DMS114 treated with DMSO at 0.1 percent for 48 hours (cell line): ENCODE data around the gene MAGI3.
"Not testable (repeated sequence)": the region's sequence is repeated elsewhere in the genome, so short reads cannot be mapped to it uniquely, and the experiment has no call there.

Experiments used
- DNase-seq: peaks from one replicate; lab custom pipeline; 2025; ENCODE audit not compliant: unreplicated experiment; lab: John Stamatoyannopoulos, UW

Gene MAGI3

DNA sequence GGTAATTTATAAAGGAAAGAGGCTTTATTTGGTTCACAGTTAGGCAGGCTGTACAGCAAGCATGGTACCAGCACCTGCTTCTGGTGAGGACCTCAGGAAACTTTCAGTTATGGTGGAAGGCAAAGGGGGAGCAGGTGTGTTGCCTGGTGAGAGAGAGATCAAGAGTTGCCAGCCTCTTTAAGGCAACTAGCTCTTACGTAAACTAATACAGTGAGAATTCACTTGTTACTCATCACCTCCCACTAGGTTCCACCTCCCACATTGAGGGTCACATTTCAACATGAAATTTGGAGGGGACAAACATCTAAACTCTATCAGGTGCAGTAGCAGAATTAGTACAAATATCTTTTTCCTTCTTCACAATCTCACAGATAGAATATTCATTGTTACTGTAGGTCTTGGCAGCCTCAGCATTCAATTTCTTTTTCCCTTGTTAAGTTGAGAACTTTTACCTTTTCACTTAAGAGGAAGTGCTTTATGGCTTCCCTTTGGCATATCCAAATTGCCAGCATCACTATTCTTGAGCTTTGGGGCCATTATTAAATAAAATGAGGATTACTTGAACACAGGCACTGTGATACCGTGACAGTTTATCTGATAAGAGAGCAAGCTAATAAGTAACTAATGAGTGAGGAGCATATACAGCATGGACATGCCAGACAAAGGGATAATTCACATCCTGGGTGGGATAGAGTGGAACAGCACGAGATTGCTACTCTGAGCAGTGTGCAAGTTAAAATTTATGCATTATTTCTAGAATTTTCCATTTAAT lies 48.4 kb downstream of the MAGI3 start:
- DNase-seq: no peak

DNA sequence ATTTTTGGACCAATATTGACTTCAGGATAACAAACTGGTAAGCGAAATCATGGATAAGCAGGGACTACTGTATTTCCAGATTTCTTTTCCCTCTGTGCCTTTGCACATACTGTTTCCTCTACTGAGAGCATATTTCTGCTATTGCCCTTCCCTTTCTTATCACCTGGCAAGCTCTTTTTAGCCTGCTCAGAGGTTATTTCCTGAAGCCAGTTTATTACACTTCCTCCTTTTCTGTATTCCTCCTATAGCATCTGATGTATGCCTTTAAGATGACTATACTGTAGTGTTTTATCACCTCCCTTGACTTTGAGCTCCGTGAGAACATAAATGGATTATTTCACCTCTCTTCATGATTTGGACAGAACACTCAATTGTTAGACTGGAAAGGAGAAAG lies 49.0 kb downstream of the MAGI3 start:
- DNase-seq: no peak

DNA sequence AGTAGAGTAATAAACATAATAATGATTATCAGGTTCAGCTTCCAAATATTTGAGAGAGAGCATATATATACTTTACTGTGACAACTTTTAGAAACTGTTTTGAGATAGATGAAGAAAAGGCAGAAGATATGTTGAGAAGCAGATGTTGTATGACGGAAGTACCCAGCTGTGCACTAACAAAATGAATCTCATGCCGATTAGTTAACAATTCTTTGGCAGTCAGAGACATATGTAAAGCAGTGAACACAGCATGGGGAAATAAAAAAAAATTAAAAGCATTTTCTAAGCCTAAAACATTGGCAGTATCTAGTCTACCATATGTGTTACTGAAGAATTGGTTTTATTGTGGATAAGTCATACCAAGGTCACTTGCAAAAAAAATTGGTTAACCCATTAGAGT lies 51.8 kb downstream of the MAGI3 start:
- DNase-seq: no peak

DNA sequence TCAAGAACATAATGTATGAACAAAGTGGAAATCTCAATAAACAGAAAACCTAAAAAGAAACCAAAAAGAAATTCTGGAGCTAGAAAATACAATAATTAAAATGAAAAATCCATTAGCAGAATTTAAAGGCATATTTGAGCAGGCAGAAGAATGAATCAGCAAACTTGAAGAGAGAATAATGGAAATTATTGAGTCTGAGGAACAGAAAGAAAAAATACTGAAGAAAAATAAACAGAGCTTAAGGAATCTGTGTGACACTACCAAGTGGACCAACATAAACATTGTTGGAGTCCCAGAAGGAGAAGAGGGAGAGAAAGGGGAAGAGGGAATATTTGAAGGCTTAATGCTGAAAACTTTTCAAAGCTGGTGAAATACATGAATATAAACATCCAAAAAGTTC lies 54.5 kb downstream of the MAGI3 start:
- no peak for DNase-seq

DNA sequence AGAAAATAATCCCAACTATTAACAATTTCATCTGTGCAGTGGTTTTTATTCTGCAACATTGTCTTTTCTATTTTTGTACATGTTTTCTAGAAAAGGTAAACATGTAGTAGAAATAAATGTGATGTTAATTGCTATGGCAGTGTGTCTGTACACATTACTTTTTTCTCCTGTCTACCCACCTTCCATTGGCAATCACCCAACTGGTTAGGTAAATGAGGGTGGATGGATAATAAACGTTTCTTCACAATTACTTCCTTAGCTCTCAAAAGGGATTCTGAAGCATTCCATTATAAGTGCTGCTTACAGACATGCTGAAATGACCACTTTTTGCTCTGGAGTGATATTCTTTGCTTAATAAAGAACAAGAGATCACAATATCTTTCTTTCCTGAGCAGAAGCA lies 61.4 kb downstream of the MAGI3 start:
- DNase-seq: no peak

DNA sequence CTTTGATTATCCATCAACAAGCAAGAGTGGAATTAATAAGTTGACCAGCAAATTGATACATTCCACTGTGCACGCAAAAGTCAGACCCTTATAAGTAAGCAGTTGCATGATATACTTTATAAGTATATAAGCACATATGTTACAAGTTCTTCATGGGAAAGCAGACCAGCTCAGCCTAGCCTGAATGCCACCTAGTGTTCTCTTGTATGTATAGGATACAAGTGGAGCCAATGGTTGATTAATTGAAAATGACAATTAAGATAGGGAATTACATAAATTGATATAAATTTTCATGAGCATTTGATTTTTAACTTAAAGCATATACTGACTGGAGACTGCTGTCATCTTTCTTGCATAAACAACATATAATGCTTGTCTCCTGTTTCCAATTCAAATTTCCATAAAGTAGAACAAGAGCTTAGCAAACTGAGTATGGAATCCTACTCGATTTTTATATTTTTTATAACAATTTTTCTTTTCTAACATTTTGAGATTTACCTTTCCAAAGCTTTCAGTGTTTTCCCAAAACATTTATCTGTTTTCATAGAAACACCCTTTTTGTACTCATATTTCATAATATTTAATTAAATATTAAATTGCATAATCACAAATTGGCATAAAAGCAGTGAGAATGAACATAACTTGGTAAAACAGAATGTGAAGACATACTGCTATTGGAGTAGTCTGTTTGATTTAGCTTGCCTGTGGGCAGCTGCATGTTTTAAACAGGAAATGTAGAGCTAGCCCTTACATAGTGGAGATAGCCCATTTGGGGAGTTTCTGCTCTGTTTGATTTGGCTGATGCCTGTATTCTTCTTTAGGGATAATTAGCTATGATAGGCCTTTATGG lies 62.8 kb downstream of the MAGI3 start:
- DNase-seq: peak; percentile 45

DNA sequence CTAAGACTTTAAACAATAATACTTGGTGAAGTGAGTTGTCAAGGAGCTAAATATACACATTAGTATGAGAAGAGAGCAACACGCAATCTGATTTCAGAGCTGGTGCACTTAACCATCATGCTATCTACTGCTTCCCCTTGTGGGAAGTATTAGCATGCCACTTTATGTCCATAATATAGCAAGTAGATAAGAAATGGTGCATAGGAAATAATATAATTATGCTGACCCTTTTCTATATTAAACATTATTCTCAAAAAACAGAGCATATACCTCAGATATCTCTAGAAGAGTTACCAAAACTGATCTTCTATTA lies 63.4 kb downstream of the MAGI3 start:
- no peak for DNase-seq

DNA sequence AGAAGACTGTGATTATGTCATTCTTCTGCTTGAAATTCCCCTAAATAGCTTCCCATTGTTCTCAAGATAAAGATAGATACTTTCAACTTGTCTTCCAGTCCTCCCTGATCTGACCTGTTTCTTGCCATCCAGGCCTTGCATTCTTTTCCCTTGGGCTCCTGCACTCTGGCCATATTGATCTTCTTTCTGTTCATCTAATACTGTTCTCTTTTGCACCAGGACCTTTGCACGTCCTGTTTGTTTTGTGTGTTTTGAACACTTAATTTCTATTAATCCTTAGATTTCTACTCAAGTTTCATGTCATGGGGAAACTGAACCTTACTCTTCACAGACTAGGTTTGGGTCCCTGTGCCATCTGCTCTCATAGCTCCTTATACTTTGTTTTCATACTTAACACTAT lies 65.1 kb downstream of the MAGI3 start:
- DNase-seq: no peak

DNA sequence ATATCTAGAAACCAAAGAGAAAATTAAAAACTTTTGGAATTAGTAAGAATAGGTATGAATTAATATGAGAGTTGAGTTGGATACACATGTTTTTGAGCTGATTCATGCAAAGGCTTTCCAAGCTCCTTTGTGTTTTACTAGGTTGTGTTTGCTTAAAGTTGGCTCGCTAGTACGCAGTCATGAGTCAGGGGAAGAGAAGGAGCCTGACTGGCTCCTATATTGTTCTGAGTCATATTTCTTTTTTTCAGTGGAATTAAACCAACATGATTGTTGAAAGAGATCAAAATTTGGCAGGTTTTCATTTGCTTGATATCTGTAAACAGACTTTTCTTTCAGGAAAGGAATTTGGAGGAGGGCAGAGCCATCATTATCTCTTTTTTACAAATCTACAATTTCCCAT lies 66.7 kb downstream of the MAGI3 start:
- DNase-seq: no peak

DNA sequence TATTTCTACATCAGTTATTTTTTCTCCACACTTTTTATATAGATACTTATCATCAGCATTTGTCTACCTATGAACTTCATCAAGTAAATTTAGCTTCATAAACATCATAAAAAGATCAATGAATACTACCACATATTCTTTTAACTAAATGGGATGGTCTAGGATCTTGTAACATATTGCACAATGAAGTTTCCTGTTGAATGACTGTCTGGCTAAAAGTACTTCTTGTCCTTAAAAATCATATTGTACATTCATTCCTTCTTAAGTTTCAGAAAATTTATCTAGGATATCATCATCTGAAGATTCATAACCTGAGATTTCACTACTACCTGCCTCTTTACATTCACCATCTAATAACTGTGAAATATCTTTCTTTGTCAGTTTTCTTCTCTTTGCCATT lies 69.0 kb downstream of the MAGI3 start:
- DNase-seq: no peak

DNA sequence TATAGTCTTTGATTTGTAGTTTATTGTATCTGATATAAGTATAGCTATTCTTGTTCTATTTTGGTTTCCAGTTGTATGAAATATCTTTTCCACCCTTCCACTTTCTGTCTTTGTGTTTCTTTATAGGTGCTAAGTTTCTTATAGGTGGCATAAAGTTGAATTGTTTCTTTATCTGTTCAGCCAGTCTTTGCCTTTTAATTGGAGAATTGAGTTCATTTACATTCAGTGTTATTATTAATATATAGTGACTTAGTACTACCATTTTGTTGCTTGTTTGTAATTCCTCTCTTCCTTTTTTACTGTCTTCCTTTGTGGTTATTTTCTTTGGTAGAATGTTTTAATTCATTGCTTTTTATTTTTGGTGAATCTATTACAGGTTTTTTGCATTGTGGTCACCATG lies 77.7 kb downstream of the MAGI3 start:
- no peak for DNase-seq

DNA sequence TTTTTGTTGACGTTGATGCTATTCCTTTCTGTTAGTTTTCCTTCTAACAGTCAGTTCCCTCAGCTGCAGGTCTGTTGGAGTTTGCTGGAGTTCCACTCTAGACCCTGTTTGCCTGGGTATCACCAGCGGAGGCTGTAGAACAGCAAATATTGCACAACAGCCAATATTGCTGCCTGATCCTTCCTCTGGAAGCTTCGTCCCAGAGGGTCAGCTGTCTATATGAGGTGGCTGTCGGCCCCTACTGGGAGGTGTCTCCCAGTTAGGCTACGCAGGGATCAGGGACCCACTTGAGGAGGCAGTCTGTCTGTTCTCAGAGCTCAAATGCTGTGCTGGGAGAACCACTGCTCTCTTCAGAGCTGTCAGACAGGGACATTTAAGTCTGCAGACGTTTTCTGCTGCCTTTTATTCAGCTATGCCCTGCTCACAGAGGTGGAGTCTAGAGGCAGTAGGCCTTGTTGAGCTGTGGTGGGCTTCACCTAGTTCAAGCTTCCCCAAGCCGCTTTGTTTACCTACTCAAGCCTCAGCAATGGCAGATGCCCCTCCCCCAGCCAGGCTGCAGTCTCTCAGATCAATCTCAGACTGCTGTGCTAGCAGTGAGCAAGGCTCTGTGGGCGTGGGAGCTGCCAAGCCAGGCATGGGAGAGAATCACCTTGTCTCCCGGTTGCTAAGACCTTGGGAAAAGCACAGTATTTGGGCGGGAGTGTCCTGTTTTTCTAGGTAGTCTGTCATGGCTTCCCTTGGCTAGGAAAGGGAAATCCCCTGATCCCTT lies 88.3 kb downstream of the MAGI3 start:
- DNase-seq: not testable (repeated sequence)

DNA sequence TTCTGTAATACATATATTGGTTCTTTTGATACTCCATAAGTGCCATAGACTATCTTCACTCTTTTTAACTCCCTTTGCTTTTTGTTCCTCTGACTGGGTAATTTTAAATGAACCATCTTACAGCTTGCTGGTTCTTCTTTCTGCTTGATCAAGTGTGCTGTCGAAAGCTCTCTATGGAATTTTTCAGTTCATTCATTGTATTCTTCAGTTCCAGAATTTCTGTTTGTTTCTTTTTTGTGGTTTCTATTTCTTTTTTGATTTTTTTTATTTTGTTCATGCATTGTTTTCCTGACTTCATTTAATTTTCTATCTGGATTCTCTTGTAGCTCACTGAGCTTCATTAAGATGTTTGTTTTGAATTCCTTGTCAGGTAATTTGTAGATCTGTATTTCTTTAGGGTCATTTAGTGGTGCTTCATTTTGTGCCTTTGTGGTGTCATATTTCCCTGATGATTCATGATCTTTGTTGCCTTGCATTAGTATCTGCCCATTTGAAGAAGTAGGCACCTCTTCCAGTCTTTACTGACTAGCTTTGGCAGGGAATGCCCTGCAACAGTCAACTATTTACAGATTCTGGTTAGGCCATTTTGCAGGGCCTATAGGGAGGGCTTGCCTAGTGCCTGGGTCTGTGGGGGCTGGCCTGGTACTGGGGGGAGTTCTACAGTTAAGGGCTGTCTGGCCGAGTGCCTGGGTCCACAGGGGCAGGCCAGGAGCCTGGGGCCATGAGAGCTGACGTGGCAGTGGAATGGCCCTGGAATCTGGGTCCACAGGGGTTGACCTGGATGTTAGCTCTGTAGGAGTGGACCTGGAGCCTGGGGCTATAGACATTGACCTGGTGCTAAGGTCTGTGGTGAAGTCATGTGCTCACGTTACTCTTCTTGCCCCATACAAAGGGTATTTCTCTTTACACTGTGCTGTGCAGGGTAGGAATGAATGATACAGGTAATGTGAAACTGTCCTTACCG lies 89.7 kb downstream of the MAGI3 start:
- DNase-seq: no peak

DNA sequence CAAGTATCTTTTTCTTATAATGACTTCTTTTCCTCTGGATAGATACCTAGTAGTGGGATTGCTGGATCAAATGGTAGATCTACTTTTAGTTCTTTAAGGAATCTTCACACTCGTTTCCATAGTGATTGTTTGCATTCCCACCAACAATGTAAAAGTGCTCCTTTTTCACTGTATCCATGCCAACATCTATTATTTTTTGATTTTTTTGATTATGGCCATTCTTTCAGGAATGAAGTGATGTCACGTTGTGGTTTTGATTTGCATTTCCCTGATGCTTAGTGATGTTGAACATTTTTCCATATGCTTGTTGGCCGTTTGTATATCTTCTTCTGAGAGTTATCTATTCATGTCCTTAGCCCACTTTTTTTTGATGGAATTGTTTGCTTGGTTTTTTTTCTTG lies 94.8 kb downstream of the MAGI3 start:
- not testable (repeated sequence) for DNase-seq

DNA sequence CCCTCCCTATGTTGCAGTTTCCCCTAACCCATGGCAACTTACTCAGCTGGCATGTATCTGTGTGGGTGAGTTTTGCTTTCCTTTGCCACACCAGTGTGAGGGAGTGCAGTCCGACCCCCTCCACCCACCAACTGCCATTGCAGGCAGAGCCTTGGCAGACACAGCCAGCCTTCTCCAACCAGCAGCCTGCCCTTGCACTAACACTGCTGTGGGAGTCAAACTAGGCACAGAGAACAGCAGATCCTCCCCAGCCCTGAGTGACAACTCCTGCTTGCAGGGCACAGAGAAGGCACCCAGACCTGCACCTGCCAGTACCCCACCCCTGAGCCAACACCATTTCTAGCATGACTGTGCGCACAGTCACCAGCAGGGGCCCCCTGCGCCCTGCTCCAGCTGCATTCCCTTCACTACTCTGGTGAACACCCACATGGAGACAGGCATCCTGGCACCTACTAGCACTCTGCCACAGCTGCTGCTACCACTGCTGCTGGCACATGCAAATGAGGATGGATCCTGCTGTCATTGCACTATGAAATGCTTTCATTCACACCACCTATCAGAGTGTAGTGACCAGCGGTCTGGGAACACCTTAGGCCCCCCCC lies 98.4 kb downstream of the MAGI3 start:
- DNase-seq: no peak

DNA sequence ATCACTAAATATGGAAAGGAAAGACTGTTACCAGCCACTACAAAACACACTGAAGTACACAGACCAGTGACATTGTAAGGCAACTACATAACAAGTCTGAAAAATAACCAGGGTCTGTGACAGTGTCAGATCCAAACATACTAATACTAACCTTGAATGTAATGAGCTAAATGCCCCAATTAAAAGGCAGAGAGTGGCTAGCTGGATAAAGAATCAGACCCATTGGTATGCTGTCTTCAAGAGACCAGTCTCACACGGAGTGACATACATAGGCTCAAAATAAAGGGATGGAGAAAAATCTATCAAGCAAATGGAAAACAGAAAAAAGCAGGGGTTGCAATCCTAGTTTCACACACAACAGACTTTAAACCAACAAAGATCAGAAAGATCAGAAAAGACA lies 100.1 kb downstream of the MAGI3 start:
- DNase-seq: no peak

DNA sequence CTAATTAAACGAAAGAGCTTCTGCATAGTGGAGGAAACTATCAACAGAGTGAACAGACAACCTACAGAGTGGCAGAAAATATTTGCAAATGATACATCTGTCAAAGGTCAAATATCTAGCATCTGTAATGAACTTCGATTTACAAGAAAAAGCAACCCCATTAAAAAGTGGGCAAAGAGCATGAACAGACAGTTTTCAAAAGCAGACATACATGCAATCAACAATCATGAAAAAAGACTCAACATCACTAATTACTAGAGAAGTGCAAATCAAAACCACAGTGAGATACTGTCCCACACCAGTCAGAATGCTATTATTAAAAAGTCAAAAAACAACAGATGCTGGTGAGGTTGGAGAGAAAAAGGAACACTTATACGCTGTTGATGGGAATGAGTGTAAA lies 103.2 kb downstream of the MAGI3 start:
- DNase-seq: no peak

DNA sequence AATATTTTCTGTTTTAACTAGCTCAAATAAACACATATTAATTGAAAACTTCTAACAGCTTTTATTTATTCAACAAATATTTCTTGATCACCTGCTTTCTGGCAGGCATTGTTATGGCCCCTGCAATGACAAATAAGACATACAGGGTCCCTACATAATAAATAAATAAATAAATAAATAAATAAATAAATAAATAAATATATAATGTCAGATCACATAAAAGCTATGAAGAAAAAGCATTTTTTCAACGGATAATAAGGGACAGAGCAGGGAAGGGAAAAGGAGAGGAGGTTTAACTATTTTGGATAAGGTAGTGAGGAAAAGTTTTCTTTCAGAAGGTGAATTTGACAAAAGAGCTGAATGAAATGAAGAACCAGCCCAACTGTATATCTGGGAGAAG lies 115.0 kb downstream of the MAGI3 start:
- no peak for DNase-seq

DNA sequence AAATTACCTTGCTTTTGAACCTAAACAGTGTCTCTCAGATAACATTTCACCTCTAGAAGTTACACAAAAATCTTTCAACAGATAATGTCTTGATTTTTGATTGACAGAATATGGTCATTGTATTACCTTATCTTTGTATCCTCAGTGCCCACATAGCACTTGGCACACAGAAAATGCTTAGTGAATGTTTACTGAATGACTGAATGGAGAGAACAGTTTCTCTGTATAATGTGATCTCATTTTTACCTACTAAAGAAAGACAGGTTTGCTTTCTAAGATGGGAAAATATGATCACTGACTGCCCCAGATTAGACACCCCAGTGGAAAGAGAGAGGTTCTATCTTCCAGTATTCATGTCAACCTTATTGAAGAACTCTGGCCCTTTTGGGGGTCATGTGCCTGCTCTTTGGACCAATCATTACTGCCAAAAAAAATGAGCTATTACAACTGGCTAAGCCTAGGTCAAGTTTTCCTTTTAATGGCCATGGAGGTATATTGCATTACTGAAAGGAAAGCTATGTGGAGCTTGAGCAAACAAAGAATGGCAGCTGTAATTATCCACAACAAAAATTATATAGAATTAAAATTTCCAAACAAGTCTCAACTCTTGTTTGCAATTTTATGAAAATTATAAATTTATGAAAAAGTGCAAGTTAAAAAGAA lies 117.4 kb downstream of the MAGI3 start:
- no peak for DNase-seq
